ENCODE measurements around the gene CCL19.
A peak's percentile ranks its signal among the peaks of the same experiment; 100 is the strongest.

Gene CCL19

DNA sequence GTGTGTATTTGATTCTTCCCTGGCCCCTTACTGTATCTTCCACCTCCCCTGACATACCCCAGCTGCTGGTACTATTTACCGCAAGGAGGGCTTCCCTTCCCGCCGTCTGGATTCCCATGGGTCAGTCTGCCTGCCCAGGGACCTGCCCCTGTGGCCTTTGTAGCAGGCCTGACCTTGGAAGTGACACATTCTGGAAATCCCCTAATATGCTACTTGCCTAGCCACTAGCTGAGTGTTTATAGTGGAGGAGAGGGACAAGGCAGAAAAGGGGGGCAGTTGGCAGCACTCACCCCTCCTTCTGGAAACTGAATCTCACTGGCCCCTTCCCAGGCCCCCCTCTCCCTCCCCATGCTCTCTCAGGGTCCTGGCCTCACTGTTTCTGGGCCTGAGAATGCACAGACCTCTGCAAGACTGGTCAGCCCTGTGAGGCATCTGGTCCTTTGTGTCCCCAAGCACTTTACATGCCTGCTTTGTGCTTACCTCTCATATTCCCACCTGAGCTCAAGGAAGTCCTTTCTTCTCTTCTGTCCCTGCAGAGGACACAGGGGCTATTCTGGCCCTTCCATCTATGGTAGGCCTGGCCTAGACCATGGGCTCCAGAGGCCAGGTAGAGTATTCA lies 27.0 kb upstream of the CCL19 start:
- Histone ChIP-seq H3K4me1 (peaks cover 0 to 9% (median 8%) of the 10 kb centered on the region in 10 experiments; a peak in 14 of 20 replicates), H3K27ac (no peak overlapping the region), H3K9me3 (replicated peaks in 1 of 11) (no peaks in the 10 kb centered on the region), H3K36me3 (no peaks in the 10 kb centered on the region), H3K9ac (peak overlapping the region in 1 of 11 experiments; percentile 35; a peak in 1 of 22 replicates), H4K20me1 (no peaks in the 10 kb centered on the region), H3K27me3 (no peaks in the 10 kb centered on the region), H3K4me2 (peak overlapping the region; percentile 6 to 50 (median 33); a peak in 14 of 22 replicates), H3K4me3 (no peak overlapping the region)
- no peak for TF ChIP-seq Cebpa-rat (IDR thresholded peaks at IDR 0.05)

DNA sequence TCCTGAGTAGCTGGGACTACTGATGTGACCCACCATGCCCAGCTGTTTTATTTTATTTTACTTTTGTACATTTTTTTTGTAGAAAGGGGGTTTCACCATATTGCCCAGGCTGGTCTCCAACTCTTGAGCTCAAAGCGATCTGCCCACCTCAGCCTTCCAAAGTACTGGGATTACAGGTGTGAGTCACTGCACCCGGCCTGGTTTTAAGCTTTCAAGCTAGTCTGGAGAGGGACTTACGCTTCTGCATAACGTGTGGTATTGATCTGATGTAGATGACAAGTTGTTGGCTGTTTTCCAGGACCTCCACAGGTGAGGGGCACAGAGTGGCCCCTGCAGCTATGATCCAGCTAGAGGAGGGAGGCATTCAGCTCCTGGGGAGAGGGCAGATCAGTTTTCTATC lies 25.6 kb upstream of the CCL19 start:
- Histone ChIP-seq H3K36me3 (no peaks in the 10 kb centered on the region), H3K4me2 (no peak overlapping the region), H3K9ac (no peak overlapping the region), H3K9me3 (replicated peaks in 1 of 11) (no peaks in the 10 kb centered on the region), H3K27ac (no peak overlapping the region), H4K20me1 (no peaks in the 10 kb centered on the region), H3K4me1 (peaks cover 0 to 9% (median 8%) of the 10 kb centered on the region in 10 experiments; a peak in 14 of 20 replicates), H3K4me3 (no peak overlapping the region), H3K27me3 (no peaks in the 10 kb centered on the region)
- no peak for TF ChIP-seq Cebpa-rat (IDR thresholded peaks at IDR 0.05)

DNA sequence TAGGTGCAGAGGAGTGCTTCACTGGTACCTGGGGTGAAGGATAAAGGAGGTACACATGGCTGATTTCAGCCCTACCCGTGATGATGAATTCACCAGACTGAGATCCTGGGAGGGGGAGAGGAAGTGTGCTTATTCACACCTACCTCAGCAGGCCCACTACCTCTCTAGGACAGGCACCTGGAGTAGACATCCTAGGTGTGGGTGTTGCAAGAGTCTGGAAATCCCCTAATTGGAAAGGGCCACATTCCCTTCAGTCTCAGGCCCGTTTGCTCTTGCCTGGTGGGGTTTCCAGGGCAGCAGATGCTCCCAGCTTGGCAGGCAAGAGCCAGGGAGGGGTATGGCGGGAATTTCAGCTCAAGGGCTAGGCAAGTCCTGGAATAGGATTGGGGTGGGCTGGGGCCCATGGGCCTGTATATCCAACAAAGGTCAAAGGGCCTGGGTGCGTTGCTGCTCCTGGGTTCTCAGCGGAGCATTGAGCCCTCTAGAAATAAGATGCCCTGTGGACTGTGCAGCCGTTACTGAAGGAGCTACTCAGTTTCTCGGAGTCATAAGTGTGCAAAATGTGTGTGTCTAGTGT lies 24.7 kb upstream of the CCL19 start:
- Histone ChIP-seq H3K27ac (no peak overlapping the region), H3K9me3 (replicated peaks in 1 of 11) (no peaks in the 10 kb centered on the region), H4K20me1 (no peaks in the 10 kb centered on the region), H3K4me1 (peaks cover 0 to 9% (median 8%) of the 10 kb centered on the region in 10 experiments; a peak in 16 of 20 replicates), H3K36me3 (no peaks in the 10 kb centered on the region), H3K4me3 (no peak overlapping the region), H3K9ac (no peak overlapping the region), H3K4me2 (no peak overlapping the region), H3K27me3 (no peaks in the 10 kb centered on the region)
- TF ChIP-seq Cebpa-rat (IDR thresholded peaks at IDR 0.05), result no peak

DNA sequence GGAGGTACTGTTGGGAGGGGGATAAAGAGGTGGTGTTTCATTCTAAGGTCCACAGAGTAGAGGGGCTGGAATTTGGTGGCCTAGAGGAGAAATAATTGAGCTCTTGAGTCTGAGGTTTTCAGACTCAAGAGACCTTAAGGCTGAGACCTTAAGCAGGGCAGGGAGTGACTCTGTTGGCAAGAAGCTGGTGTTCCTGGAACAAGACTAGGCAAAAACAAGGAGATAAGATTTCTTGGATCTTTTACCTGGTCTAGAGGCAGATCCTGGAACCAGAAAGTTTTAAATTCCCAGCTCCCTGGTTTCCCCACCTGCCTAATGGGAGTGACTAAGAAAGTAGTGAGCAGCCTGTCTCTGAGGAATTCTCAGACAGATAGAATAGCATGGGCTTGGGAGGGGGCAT lies 22.9 kb upstream of the CCL19 start:
- Histone ChIP-seq H3K27me3 (no peaks in the 10 kb centered on the region), H3K9me3 (replicated peaks in 1 of 11) (no peaks in the 10 kb centered on the region), H3K4me2 (no peak overlapping the region), H4K20me1 (no peaks in the 10 kb centered on the region), H3K4me1 (peaks cover 11 to 26% (median 18%) of the 10 kb centered on the region in 10 experiments), H3K36me3 (no peaks in the 10 kb centered on the region), H3K9ac (no peak overlapping the region), H3K4me3 (no peak overlapping the region), H3K27ac (no peak overlapping the region)
- TF ChIP-seq Cebpa-rat (IDR thresholded peaks at IDR 0.05), result no peak

DNA sequence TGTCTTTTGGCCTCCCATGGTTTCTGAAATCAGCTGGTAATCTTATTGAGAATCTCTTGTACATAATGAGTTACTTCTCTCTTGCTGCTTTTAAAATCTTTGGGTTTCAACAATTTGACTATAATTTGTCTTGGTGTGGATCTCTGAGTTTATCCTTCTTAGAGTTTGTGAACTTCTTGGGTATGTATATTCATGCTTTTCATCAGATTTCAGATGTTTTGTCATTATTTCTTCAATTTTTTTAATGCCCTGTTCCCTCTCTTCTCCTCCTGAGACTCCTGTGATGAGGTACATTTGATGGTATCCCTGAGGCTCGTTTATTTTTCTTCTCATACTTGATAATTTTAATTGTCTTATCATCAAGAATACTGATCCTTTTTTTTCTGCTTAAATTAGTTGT lies 21.1 kb upstream of the CCL19 start:
- H3K9me3 ChIP-seq (replicated peaks in 1 of 11), result no peaks in the 10 kb centered on the region
- H3K4me2 ChIP-seq, result no peak overlapping the region
- H3K4me3 ChIP-seq, result no peak overlapping the region
- no peaks in the 10 kb centered on the region for H3K36me3 ChIP-seq
- H4K20me1 ChIP-seq, result no peaks in the 10 kb centered on the region
- H3K4me1 ChIP-seq, result peaks cover 5 to 17% (median 11%) of the 10 kb centered on the region in 10 experiments; a peak in 18 of 20 replicates
- no peaks in the 10 kb centered on the region for H3K27me3 ChIP-seq
- H3K27ac ChIP-seq, result no peak overlapping the region
- H3K9ac ChIP-seq, result no peak overlapping the region
- no peak for TF ChIP-seq Cebpa-rat (IDR thresholded peaks at IDR 0.05)

DNA sequence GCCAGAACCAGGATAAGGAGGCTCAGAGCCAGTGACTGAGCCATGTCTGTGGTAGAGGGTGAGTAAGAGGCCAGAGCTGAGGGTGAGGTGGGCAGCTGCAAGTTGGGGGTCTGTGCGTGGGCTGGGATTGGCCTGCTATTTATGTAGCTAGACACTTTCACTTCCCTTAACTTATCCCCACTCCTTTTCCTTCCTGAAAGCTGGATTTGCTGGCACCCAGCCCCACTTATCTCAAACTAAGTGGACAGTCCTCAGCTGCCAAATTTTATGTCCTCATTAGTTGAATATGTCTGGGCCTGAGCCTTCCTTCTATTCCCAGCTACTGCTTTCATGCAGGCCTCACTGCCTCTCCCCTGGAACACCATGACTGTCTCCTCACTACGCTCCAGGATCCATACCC lies 18.9 kb upstream of the CCL19 start, which contains the start of gene CCL21:
Gene CCL21, minus strand, starts transcription at position 114 of the 400 bp plus-strand sequence. Its CDS starts 70 bp downstream, at position 44.
- Histone ChIP-seq H3K9me3 (replicated peaks in 1 of 11) (no peaks in the 10 kb centered on the region), H3K36me3 (no peaks in the 10 kb centered on the region), H3K27ac (no peak within 1 kb of the TSS)

DNA sequence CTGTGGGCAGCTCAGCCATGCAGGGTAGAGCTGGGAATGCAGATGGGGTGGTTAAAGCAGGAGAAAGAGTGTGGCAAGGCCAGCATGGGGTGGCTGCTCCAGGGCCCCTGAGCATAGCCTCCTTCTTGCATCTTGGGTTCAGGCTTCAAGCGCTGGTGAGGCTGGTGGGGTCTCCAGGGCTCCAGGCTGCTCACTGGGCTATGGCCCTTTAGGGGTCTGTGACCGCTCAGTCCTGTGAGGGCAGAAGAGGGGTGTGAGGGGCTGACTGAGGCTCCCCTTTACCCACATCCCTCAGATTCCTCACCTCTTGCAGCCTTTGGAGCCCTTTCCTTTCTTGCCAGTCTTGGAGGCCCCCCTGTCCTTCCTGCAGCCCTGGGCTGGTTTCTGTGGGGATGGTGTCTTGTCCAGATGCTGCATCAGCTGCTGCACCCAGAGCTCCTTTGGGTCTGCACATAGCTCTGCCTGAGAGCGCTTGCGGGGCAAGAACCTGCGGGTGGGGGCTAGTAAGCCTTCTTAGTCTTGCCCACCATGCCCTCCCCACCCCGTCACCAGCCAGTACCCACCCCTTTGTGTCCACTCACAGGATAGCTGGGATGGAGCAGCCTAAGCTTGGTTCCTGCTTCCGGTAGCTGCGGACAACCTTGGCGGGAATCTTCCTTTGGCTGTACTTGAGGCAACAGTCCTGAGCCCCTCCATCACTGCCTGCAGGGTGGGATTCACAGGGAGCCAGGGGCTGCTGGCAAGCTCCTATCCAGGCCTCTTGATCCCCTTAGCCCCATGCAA lies 18.3 kb upstream of the CCL19 start:
- no peak for TF ChIP-seq Cebpa-rat (IDR thresholded peaks at IDR 0.05)
- H4K20me1 ChIP-seq, result no peaks in the 10 kb centered on the region
- H3K4me1 ChIP-seq, result peaks cover 5 to 17% (median 11%) of the 10 kb centered on the region in 10 experiments; a peak in 18 of 20 replicates
- H3K36me3 ChIP-seq, result no peaks in the 10 kb centered on the region
- H3K9ac ChIP-seq, result no peak overlapping the region
- H3K4me3 ChIP-seq, result no peak overlapping the region
- peak overlapping the region in 10 of 11 experiments; percentile 21 to 73 (median 60); a peak in 19 of 22 replicates for H3K4me2 ChIP-seq
- no peaks in the 10 kb centered on the region for H3K9me3 ChIP-seq (replicated peaks in 1 of 11)
- no peaks in the 10 kb centered on the region for H3K27me3 ChIP-seq
- H3K27ac ChIP-seq, result no peak overlapping the region

More for the DNA sequence above, 18.9 kb upstream of the CCL19 start, which contains the start of gene CCL21:
- H3K4me1 ChIP-seq, result peaks cover 5 to 17% (median 11%) of the 10 kb centered on the region in 10 experiments; a peak in 18 of 20 replicates
- no peak within 1 kb of the TSS for H3K4me3 ChIP-seq
- H3K27me3 ChIP-seq, result no peaks in the 10 kb centered on the region
- H3K4me2 ChIP-seq, result peak within 1 kb of the TSS in 10 of 11 experiments; percentile 21 to 73 (median 60); a peak in 20 of 22 replicates
- no peaks in the 10 kb centered on the region for H4K20me1 ChIP-seq
- TF ChIP-seq Cebpa-rat (IDR thresholded peaks at IDR 0.05), result no peak
- H3K9ac ChIP-seq, result no peak within 1 kb of the TSS

DNA sequence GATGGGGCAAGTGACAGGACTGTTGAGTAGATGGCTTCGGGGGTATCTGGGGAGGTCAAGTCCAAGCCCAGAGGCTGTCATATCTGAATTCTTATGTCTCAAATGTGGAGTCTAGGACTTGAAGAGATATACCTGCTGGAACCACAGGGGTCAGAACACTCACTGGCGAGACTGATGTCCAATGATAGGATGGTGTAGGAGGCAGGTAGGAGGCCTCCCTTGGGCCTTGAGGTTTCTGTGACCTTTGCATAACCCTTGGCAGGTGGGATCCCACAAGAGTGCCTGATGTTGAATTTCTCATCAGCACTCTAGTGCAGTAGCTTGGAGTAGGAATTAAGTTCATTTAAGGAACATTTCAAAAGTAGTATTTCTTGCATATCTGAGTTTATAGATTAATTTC lies 16.1 kb upstream of the CCL19 start:
- peaks cover 0 to 4% (median 0%) of the 10 kb centered on the region in 11 experiments; a peak in 5 of 22 replicates for H3K27me3 ChIP-seq
- no peak overlapping the region for H3K9ac ChIP-seq
- no peak overlapping the region for H3K4me2 ChIP-seq
- H3K27ac ChIP-seq, result no peak overlapping the region
- H3K36me3 ChIP-seq, result no peaks in the 10 kb centered on the region
- no peaks in the 10 kb centered on the region for H4K20me1 ChIP-seq
- H3K4me1 ChIP-seq, result peaks cover 5 to 17% (median 11%) of the 10 kb centered on the region in 10 experiments; a peak in 18 of 20 replicates
- no peak for TF ChIP-seq Cebpa-rat (IDR thresholded peaks at IDR 0.05)
- no peaks in the 10 kb centered on the region for H3K9me3 ChIP-seq (replicated peaks in 1 of 11)
- H3K4me3 ChIP-seq, result no peak overlapping the region

Data from BLaER1 treated with 17β-estradiol and CSF1 and Interleukin-3, amounts not matched to agents 10 nM and 100 nM (cell line).